Nephron progenitor cell (in vitro differentiated cells): ENCODE data around the gene NACC1.
A peak's percentile ranks its signal among the peaks of the same experiment; 100 is the strongest.
"Not testable (repeated sequence)": the region's sequence is repeated elsewhere in the genome, so short reads cannot be mapped to it uniquely, and the experiment has no call there.

Experiments
- DNase-seq: peaks from one replicate; pipeline ENCODE4 v3.0.0; 2021
- H3K27ac Mint-ChIP-seq: 2 replicates; pipeline ENCODE4 v1.8.0; 2021; ENCODE audit warnings: mild to moderate bottlenecking, moderate library complexity, mixed read lengths
- H3K27me3 Mint-ChIP-seq: 2 replicates; pipeline ENCODE4 v1.8.0; 2021; ENCODE audit warnings: mild to moderate bottlenecking, low read depth, mixed read lengths; ENCODE audit not compliant: poor library complexity
- H3K36me3 Mint-ChIP-seq: 2 replicates; pipeline ENCODE4 v1.8.0; 2021; ENCODE audit warnings: low read depth, mixed read lengths
- H3K4me1 Mint-ChIP-seq: 2 replicates; pipeline ENCODE4 v1.8.0; 2021; ENCODE audit warnings: mixed read lengths
- H3K4me3 Mint-ChIP-seq: 2 replicates; pipeline ENCODE4 v1.8.0; 2021; ENCODE audit warnings: mild to moderate bottlenecking, moderate library complexity, mixed read lengths
- H3K9me3 Mint-ChIP-seq: 2 replicates; pipeline ENCODE4 v1.8.0; 2021; ENCODE audit warnings: mild to moderate bottlenecking, moderate library complexity, mixed read lengths
- CTCF ChIP-seq: fragments of 200-600 bp; sonication (generic); IDR thresholded peaks from 2 replicates; pipeline ENCODE4 v1.5.0; 2021; ENCODE audit warnings: antibody characterized with exemption

NACC1 gene

GRCh38 chr19:13137290-13137794, 19.3 kb downstream of the NACC1 start:
- H3K27ac Mint-ChIP-seq: peak overlapping the region; percentile 68
- no peak for TF ChIP-seq CTCF
- peaks cover 39% of the 10 kb centered on the region for H3K36me3 Mint-ChIP-seq
- H3K9me3 Mint-ChIP-seq: no peaks in the 10 kb centered on the region
- peaks cover 11% of the 10 kb centered on the region for H3K4me1 Mint-ChIP-seq
- no peak for DNase-seq
- H3K4me3 Mint-ChIP-seq: no peak overlapping the region
- no peaks in the 10 kb centered on the region for H3K27me3 Mint-ChIP-seq

- no peak for DNase-seq
- Mint-ChIP-seq H3K4me1 (peaks cover 11% of the 10 kb centered on the region), H3K9me3 (no peaks in the 10 kb centered on the region), H3K27ac (no peak overlapping the region), H3K27me3 (no peaks in the 10 kb centered on the region), H3K36me3 (peaks cover 29% of the 10 kb centered on the region), H3K4me3 (no peak overlapping the region)
- TF ChIP-seq CTCF: no peak
These were observed 20.3 kb downstream of the NACC1 start for GRCh38 chr19:13138171-13138915.

- H3K27ac Mint-ChIP-seq: peak overlapping the region; percentile 30
- DNase-seq: no peak
- H3K4me1 Mint-ChIP-seq: peaks cover 11% of the 10 kb centered on the region
- no peaks in the 10 kb centered on the region for H3K27me3 Mint-ChIP-seq
- TF ChIP-seq CTCF: no peak
- H3K4me3 Mint-ChIP-seq: no peak overlapping the region
- no peaks in the 10 kb centered on the region for H3K9me3 Mint-ChIP-seq
- H3K36me3 Mint-ChIP-seq: peaks cover 25% of the 10 kb centered on the region
These were observed 20.8 kb downstream of the NACC1 start for GRCh38 chr19:13138916-13139198.

- Mint-ChIP-seq H3K4me1 (peaks cover 11% of the 10 kb centered on the region), H3K36me3 (peaks cover 21% of the 10 kb centered on the region), H3K27ac (peak overlapping the region; percentile 86), H3K4me3 (peak overlapping the region; percentile 63), H3K27me3 (no peaks in the 10 kb centered on the region), H3K9me3 (no peaks in the 10 kb centered on the region)
- no peak for DNase-seq
- no peak for TF ChIP-seq CTCF
These were observed 21.7 kb downstream of the NACC1 start for GRCh38 chr19:13139633-13140311.

- no peaks in the 10 kb centered on the region for H3K9me3 Mint-ChIP-seq
- peaks cover 18% of the 10 kb centered on the region for H3K4me1 Mint-ChIP-seq
- no peak overlapping the region for H3K27ac Mint-ChIP-seq
- H3K27me3 Mint-ChIP-seq: peaks cover 3% of the 10 kb centered on the region
- TF ChIP-seq CTCF: no peak
- peaks cover 7% of the 10 kb centered on the region for H3K36me3 Mint-ChIP-seq
- peak overlapping the region; percentile 6 for H3K4me3 Mint-ChIP-seq
- DNase-seq: no peak
These were observed 28.9 kb downstream of the NACC1 start for GRCh38 chr19:13146763-13147563.

GRCh38 chr19:13149173-13149627, 31.1 kb downstream of the NACC1 start:
- Mint-ChIP-seq H3K4me1 (peaks cover 18% of the 10 kb centered on the region), H3K36me3 (peaks cover 11% of the 10 kb centered on the region), H3K4me3 (peak overlapping the region; percentile 83), H3K27me3 (peaks cover 12% of the 10 kb centered on the region)
- not testable (repeated sequence) for H3K27ac Mint-ChIP-seq, H3K9me3 Mint-ChIP-seq, DNase-seq
